Stromal cell of bone marrow (primary cell): ENCODE data around the gene TMEM107.

Experiments
- DNase-seq: peaks from one replicate; pipeline ENCODE4 v3.0.0-alpha.2; 2012; ENCODE audit warnings: low read depth

TMEM107 gene

GRCh38 chr17:8162233-8162996 is 13.8 kb downstream of the TMEM107 start, which contains the start of gene VAMP2:
TSS of gene VAMP2 (minus strand) at chr17:8162948. CDS start at chr17:8162879, 69 bp downstream.
- no peak for DNase-seq

- no peak for DNase-seq
Observed at GRCh38 chr17:8161289-8162232, 14.6 kb downstream of the TMEM107 start.

- no peak for DNase-seq
Observed at GRCh38 chr17:8160741-8161221, 15.4 kb downstream of the TMEM107 start.

- no peak for DNase-seq
Observed at GRCh38 chr17:8160224-8160577, 16.0 kb downstream of the TMEM107 start.

GRCh38 chr17:8159459-8160223 is 16.5 kb downstream of the TMEM107 start:
- no peak for DNase-seq

- DNase-seq, result no peak
Observed at GRCh38 chr17:8159032-8159400, 17.2 kb downstream of the TMEM107 start.

GRCh38 chr17:8158267-8159031 is 17.7 kb downstream of the TMEM107 start:
- DNase-seq, result peak; percentile 80

- DNase-seq, result peak; percentile 100
Observed at GRCh38 chr17:8156246-8156992, 19.8 kb downstream of the TMEM107 start.

- no peak for DNase-seq
Observed at GRCh38 chr17:8155996-8156245, 20.3 kb downstream of the TMEM107 start.

- no peak for DNase-seq
Observed at GRCh38 chr17:8155231-8155995, 20.8 kb downstream of the TMEM107 start.

- DNase-seq, result no peak
Observed at GRCh38 chr17:8154608-8155155, 21.5 kb downstream of the TMEM107 start.

GRCh38 chr17:8153957-8154607 is 22.1 kb downstream of the TMEM107 start:
- DNase-seq, result peak; percentile 96

- peak; percentile 98 for DNase-seq
Observed at GRCh38 chr17:8153525-8153956, 22.6 kb downstream of the TMEM107 start.

GRCh38 chr17:8153031-8153451 is 23.1 kb downstream of the TMEM107 start:
- DNase-seq, result no peak

- DNase-seq, result peak; percentile 93
Observed at GRCh38 chr17:8152112-8152775, 23.9 kb downstream of the TMEM107 start, which contains the start of gene PER1. TSS of gene PER1 (minus strand) at chr17:8152404. CDS start at chr17:8150706, 1,698 bp downstream.

GRCh38 chr17:8151641-8152111 is 24.5 kb downstream of the TMEM107 start:
- DNase-seq, result peak; percentile 73

GRCh38 chr17:8151120-8151640 is 25.0 kb downstream of the TMEM107 start:
- DNase-seq, result peak; percentile 86
